GM18858 (cell line): ENCODE results near the gene SLC1A1.
"Not testable (repeated sequence)": the region's sequence is repeated elsewhere in the genome, so short reads cannot be mapped to it uniquely, and the experiment has no call there.

ENCODE experiments used
- ATAC-seq: cut with Tn5 transposase; IDR thresholded peaks from one replicate; pipeline ENCODE4 v1.9.1; 2021; ENCODE audit not compliant: unreplicated experiment

The SLC1A1 gene

DNA sequence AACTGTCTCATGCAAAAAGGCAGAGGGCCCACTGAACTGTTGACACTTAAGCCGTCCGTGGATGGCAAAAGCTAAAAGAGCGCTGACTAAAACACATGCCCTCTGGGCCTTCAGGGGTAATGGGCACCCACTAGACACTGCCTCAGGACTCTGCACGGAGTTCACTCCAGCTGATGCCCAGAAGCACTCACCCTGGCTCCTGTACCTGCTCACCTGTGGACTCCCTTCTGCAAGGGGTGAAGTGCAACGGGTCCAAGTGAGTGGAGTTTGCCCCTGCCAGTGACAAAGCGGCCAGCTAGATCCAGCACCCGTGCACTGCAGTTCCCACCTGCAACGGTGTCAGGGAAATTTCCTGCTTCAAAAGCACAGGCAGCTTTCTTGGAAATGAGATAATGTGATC is 50.2 kb downstream of the SLC1A1 start:
- no peak for ATAC-seq

DNA sequence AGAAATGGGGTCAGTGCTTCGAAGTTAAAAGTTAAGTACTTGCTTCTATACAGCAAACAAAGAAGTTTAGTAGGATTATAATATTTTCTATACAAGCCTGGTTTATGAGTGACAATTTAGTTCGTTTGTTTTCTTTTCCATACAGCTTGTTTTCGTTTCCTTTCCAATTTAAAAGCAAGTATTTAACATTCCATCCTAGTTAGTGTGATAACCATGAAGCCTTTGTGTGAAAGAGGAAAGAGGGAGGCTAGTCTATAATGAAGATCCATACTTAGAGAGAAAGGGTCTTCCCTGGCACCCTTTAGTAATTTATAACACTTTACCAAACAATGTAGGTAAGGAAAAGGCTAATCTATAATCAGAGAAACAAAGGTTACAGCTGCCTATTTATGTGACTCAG is 51.0 kb downstream of the SLC1A1 start:
- no peak for ATAC-seq

DNA sequence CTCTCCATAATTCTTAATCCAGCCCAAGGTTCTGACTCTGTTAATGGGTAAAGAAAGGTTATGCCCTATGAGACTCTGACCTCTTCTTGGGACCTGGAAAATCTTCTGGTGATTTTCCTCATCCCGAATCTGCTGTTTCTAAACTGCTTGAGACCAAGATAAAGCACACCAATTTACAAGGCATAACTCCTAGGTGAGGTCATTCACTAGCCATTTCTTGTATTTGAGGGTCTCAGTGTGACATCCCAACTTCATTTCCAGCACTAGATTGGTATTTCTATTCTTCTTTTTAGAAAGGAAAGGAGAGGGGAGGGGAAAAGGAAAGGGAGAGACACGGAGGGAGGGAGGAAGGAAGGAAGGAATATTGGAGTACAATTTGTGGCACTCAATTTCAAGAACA is 51.6 kb downstream of the SLC1A1 start:
- ATAC-seq, result no peak

DNA sequence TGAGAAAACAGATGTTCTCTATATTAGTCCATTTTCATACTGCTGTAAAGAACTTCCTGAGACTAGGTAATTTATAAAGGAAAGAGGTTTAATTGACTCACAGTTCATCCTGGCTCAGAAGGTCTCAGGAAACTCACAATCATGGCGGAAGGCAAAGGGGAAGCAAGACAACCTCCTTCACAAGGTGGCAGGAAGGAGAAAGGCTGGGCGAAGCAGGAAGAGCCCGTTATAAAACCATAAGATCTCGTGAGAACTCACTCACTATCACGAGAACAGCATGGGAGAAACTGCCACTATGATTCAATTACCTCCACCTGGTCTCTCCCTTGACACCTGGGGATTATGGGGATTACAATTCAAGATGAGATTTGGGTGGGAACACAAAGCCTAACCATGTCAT is 54.4 kb downstream of the SLC1A1 start:
- ATAC-seq, result not testable (repeated sequence)

DNA sequence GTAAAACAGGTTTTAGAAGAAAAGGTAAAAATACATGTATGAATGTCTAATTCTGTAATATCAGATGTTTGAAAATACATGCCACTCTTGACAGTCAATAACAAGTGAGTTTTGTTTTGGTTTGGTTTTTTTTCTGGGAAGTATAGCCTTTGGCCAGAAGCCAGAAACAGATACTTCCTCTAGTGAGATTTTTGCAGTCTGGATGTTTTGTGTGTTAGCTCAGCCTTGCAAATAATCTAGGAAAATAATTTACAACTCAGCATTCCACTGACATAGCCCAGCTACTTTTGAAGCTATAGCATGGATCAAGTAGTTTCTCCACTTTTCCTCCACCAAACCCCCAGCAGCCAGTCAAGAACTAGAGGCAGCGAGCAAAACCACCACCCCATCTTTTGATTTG is 56.7 kb downstream of the SLC1A1 start:
- no peak for ATAC-seq

DNA sequence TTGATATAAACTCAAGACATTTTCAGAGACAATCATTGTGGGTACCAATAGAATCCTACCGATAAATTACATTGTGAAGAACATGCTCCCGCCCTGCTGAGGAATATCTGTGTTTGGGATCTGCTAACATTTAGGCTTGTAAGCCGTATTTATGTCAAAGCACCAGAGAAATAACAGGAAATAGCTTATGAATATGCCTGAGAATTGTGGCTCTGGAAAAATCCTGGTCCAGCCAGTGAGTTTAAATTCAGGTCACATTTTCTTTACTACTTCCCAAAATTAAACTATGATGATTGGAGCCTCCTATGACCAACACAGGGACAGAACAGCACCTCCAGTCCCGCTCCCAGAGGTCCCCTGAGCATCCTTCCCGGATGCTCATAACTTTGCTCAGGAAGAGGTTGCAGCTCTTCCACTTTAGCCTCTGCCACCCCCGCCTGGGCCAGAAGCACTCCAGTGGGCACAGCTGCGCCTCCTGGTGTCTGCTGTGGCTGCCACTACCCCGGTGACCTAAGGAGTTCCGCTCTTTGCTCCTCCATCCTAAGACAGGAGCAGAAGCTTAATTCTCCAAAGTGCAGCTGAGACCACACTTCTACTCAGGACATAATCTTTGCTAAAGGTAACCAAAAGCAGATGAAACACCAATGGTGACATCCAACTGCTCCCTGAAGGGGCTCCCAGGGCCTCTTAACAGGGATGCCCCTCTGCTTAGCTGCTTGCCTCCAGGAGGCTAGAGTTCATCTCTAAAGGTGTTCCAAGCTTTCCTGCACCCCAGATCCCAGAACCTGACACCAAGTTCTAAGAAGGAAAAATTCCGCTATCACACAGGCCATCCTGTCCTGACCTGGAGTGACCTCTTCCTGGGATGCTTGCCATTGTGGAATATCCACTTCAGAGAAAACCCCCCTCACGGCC is 58.8 kb downstream of the SLC1A1 start:
- ATAC-seq, result no peak

DNA sequence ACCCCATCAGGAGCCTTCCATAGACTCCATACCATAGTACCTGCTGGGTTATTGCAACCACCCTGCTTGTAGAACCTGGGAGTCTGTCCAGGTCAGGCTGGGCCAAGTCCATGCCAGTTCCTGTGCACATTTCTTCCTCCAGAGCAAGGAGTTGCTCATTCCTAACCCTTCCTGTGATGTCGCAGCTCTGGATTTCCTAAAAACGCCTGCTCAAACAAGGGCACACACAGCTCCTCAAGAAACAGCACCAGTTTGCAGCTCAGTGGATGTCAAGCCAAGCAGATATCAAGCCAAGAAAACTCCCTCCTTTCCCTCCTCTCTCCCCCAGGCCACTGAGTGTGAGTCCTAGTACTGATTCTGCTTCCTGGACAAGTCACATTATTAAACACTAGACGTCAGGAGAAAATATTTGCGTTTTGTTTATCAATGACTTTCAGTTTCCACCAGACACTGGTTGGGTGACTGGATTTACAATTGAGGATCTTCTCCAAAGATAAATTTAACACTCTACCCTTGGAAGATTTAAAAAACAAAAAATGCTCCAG is 59.6 kb downstream of the SLC1A1 start:
- no peak for ATAC-seq

DNA sequence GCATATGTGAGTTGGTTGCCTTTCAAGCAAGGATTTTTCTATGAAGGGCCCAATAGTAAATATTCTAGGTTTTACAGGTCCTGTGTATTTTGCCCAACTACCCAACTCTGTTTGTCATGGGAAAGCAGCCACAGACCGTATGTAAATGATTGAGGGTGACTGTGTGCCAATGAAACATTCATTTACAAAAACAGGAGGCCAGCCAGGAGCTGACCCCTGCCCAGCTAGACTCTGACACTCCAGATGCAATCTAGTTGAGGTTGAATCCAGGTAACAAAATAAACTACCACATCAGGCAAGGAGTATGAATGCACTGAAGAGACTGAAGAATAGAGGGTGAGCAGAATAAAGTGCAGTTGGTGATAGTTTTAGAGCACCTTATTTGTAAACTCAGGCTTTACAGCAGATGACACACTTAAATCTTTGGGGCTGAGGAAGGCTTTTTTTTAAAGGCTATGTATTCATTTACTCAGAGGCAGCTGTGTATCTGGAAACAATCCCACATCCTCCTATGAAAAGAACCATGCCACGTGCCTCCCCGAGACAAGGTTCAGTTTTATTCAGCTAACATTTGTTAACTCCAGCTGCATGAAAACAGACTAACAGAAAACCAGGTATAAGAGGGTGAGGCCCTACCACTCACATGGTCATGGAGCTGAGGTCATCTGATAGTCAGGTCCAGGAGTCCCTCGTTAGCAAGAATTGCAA is 60.7 kb downstream of the SLC1A1 start:
- ATAC-seq, result no peak

DNA sequence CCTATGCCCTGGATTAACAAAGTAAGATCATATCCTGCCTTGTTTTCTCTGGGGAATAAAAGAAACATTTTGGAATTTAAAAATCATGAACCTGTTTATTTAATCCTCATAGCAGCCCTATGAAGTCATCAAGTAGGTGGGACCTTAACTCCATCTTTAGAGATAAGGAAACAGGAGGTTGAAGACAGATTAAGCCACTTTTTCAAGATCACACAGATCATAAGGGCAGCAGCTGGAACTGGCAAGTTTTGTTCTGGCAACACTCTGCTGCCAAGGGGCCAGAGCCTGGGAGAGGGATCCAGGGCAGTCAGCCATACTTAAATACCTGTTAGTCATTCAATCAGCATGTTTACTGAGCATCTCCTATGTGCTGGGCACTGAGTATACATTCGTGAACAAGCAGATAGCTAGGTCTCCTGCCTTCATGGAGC is 63.7 kb downstream of the SLC1A1 start:
- no peak for ATAC-seq

DNA sequence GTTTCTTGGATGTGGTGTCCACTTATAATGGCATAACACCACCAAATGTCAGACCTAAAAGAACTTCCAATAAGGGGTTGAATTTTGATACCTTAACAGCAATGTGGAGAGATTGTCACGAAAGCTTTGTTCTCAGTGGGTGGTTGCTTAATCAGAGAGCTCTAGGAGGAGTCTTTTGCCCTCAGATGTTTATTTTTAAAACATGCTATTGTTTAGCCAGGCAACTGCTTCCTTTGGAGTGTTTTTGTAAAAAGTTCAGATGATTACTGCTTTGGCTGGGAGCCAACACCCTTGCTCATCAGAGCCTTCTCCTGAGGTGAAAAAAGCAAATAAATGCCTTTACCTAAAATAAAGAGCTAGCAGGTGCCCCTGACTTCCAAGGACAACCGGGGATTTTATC is 65.0 kb downstream of the SLC1A1 start:
- no peak for ATAC-seq

DNA sequence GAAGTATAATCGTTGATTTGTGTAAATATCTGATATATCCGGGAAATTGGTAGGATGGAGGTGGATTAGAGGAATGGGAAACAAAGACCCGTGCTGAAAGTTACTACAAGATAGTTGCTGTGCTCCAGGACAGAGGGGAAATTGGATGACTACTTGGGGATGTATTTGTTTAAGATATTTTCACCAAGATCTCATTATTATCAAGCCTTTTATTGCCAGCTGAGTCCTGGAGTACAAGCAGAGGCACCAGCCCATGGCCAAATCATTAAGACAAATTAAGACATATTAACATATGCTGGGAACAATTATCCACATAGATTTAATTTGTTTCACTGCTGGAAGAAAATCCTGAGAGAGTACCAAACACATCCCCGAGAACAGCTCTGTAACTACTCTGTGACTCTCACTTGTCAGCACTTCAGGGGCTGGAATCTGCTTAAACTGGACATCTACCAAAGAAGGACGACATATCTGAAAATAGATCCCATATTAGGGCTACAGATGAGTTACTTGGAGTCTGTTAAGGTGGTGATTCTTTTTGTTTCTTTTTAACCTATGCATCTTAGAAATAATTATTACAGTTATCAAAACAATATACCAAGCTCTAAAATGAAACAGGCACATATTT is 68.2 kb downstream of the SLC1A1 start:
- no peak for ATAC-seq

DNA sequence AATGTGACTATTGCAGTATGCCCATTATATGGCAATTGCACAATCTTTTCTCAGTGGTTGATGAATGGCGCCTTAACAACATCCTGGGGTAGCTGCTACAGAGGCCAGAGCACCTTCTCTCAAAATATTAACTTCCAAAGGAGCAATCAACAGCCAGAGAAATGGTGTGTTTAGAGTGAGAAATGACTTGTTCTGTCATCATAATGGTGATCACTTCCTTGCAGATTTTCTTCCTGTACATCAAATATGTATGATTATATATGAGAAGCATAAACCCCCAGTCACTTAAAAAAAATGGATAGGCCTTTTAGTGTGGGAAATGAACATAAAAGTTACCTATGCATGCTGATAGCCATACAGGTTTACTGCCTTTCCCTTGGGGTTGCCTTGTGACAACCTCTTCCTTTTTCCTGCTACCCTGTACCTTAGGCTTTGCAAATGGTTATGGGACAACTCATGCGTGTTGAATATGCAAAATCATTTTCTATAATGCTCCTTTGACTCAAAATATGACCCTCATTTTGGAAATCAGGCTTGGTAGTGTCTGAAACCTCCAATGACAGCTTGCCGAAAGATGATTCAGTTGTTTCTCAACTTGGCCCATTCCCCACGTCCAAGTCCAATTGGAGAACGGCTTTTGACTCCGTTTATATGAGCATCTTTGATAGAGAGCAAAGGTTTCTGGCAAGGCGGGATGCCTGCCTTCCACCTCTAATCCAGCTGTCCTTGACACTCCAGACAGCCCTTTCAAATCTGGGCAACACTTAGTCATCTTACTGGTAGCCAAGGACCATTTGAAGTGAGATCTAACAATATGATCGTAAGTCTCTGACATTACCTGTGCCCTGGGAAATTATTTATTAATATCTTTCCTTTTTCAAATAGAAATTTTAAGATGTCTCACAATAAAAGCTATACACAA is 69.3 kb downstream of the SLC1A1 start:
- ATAC-seq, result peak; percentile 95

DNA sequence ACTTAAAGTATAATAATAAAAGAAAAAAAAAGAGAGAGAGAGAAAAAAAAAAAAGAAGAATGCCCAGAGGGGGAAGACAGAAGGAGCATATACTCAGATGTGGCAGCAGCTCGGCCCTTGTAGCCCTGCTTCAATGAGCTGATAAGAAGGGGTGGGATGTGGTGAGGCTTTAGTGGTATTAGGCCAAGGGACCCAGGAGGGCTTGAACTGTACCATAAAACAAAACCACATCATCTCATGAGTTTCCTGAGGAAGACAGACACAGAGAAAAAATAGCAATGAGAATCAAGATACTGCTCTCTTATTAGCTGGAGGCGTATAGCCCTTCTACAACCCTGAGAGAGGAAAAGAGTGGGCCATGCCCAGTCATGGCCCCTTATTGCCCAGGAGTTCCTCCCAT is 72.8 kb downstream of the SLC1A1 start:
- no peak for ATAC-seq

DNA sequence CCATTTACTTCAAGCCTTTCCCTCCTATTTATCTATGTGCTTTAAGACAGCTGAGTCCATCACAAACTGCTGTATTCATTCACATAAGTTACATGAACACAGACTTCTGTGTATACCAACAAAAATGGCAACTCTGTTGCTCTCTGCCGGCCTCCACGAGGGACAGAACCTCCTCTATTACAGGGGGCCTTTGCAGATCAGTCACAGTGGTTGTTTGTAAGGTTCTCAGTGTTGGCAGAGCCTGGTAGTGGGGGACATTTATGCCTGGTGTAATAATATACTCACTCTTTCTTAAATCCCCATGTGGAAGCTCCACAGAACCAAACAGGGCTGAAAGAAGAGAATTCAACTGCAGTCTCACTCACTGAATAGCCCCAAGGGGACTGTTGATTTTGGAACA is 76.5 kb downstream of the SLC1A1 start:
- ATAC-seq, result no peak

DNA sequence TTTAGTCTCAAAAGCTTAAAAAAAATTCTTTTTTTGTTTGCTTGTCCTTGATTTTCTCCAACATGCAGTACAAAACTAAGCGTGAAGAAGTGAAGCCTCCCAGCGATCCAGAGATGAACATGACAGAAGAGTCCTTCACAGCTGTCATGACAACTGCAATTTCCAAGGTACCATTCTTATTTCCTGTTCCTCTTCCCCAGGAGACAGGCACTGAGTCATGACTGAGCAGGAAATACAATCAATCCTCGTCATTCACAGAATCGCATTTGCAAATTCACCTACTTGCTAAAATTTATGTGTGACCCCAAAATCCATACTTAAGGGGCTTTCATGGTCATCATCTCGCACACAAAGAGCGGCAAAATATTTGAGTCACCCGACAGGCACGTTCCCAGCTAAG is 77.3 kb downstream of the SLC1A1 start:
- ATAC-seq, result no peak

DNA sequence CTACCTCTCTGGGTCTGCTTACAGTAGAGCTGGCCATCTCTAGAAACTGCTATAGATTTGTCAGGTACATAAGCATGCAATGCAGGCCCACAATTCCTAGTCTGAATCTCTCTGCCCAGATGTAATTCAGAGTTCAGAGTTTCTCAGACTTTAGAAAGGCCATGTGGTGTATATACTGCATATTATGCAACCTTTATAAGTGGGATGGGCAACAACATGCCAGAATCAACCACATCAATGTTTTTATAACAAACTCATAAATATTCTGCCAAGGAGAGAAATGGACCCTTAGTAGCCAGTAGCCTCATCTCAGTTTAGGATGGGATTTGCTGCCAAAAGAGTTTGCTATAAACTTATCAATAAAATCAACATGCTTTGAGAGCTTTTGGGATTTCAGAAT is 78.8 kb downstream of the SLC1A1 start:
- ATAC-seq, result no peak

DNA sequence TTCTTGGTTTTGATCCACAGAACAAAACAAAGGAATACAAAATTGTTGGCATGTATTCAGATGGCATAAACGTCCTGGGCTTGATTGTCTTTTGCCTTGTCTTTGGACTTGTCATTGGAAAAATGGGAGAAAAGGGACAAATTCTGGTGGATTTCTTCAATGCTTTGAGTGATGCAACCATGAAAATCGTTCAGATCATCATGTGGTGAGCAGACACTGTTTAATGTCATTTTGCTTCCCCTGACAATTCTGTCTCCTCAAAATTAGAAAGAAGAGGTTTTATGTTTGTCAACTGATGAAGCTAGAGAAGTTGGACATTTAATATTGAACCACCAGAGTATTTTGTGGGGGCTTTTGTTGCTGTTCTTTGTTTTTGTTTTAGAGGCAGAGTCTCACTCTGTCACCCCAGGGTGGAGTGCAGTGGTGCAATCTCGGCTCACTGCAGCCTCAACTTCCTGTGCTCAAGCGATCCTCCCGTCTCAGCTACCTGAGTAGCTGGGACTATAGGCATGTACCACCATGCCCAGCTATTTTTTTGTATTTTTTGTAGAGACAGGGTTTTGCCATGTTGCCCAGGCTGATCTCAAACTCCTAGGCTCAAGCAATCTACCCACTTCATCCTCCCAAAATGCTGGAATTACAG is 82.0 kb downstream of the SLC1A1 start:
- no peak for ATAC-seq

DNA sequence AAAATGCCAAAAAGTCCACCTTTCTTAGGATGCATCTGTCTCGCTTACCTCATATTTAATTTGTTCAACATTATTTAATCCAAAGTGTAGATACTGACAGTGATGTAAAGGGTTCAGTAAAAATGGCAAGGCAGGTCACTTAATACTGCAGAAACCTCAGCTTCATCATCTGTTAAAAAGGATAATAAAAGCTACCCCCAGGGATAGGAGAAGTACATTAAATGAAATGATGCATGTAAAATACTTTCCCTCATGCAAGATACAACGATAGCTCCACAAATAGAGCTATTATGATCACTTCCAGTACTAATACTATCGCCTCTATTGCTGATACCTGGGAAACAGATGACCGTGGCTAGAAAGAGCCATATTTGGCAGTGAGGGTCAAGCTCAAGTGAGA is 82.9 kb downstream of the SLC1A1 start:
- ATAC-seq, result no peak

DNA sequence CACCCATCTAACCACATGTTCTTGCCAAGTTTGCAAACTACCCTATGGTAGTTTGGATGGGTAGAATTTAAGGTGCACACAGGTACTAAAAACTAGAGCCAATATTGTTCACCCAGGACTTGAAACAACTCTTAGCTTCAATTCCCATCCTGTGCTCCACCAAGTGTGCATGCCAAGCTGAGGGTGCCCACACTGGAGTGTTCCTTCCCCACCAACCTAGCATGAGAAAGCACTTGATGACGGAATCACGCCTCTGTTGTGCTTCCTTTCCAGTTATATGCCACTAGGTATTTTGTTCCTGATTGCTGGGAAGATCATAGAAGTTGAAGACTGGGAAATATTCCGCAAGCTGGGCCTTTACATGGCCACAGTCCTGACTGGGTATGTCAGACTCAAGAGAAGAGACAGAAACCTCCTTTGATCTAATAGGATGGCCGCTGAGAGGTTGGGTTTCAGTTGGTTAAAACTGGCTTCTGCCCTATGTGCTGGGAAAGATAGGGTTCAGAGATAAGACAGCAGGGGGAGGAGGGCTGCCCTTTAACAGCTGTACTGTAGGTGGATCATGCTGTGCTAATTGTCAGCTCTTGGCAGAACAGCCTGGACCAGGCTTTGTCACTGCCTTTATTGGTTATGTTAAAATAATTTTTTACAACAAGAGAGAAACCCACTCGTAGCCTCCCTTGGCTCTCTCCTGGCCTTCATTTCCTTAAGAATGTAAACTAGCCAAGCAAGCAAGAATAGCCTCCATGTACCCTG is 83.5 kb downstream of the SLC1A1 start:
- ATAC-seq, result no peak
